GM21786 (cell line): ENCODE results near the gene NHP2.
A peak's percentile ranks its signal among the peaks of the same experiment; 100 is the strongest.
"Not testable (repeated sequence)": the region's sequence is repeated elsewhere in the genome, so short reads cannot be mapped to it uniquely, and the experiment has no call there.

Experiments
- ATAC-seq: cut with Tn5 transposase; IDR thresholded peaks from one replicate; pipeline ENCODE4 v1.9.1; 2021; ENCODE audit not compliant: unreplicated experiment

NHP2 gene

DNA sequence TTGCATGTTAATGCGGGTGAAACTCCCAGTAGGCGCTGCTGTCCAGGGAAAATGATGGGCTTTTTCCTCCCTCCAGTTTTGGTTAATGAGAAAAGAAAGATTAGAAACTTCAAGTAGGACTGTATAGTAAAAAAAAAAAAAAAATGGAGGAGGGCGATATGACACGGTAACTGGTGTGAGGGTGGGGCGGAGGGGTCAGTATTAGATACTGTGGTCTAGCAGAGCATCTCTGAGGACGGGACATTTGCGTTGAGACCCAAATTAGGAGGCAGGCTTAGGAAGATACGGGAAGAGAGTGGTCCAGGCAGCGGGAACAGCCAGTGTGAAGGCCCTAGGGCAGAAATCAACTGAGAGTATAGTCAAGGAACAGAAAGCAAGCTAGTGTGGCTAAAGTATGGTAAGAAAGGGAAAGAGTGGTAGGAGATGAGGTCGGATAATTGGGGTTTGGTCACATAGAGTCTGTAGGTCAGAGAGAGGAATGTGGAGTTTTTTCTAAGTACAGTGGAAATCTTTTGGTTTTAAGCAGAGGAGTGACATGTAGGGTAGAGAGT lies 22.2 kb downstream of the NHP2 start:
- no peak for ATAC-seq

DNA sequence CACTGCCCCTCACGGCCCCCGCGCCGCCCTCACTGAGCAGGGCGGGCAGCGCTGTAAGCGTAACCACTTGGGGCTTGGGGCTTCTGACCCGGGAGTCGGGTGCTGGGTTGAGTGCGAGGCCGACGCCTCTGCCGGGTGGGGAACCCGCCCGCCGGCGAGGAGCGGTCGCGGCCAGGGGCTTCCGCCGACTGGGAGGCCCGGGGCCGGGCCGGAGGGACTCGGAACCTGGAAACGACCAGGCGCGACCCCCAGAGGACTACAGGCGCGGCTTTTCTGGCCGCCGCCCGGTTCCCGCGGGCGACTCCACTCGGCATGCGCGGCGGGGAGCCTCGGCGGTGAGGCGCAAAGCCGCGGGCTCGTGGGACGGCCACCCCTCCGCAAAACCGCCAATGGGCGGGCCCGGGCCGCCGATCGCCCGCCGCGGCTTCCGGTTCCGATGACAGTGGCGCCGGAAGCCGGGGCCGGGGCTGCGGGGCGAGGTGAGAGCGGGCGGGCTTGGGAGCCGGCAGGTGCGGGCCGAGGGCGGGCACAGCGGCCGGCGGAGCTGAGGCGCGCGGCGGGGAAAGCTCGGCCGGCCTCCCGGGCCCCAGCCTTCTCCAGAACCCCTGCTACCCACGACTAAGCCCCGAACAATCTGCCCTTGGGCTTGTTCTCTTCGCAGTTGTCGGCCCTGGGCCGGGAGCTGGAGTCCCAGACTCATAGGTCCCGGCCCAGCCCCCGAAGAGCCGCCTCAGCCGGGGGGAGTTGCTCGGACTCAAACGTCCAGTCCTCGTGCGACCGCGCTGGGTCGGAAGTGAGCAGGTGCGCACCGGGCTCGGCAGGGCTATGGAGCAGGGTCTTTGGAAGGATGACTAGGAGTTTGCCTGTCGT lies 22.9 kb downstream of the NHP2 start, which contains the start of gene RMND5B:
RMND5B (plus strand) TSS at position 439 of the 870 bp plus-strand sequence. CDS start 7,106 bp downstream, outside the sequence.
- peak; percentile 75 for ATAC-seq

DNA sequence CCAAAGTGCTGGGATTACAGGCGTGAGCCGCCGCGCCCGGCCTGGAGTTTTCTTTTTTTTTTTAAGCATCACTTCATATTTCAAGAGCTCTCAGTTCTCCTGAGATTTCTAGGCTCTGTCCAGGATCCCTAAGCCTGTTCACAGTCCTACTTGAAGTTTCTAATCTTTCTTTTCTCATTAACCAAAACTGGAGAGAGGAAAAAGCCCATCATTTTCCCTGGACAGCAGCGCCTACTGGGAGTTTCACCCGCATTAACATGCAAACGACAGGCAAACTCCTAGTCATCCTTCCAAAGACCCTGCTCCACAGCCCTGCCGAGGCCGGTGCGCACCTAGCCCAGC lies 23.5 kb downstream of the NHP2 start:
- not testable (repeated sequence) for ATAC-seq

DNA sequence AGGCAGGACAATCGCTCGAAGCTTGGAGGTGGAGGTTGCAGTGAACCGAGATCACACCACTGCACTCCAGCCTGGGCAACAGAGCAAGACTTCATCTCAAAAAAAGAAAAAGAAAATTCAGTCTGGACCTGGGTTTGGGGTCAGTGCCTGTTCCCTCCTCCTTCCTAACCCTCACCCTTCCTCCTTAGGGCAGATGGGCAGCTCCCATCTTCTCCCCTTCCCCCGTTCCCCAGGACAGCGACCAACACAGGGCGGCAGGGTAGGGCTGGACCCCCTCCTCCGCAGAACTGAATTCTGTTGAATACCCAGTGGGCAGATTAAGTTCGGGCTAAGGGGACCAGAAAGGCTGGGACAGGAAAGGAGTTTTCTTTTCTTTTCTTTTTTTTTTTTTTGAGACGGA lies 24.4 kb downstream of the NHP2 start:
- ATAC-seq: no peak

- ATAC-seq: not testable (repeated sequence)
Measured at GRCh38 chr5:178127300-178128009, 26.2 kb downstream of the NHP2 start.

DNA sequence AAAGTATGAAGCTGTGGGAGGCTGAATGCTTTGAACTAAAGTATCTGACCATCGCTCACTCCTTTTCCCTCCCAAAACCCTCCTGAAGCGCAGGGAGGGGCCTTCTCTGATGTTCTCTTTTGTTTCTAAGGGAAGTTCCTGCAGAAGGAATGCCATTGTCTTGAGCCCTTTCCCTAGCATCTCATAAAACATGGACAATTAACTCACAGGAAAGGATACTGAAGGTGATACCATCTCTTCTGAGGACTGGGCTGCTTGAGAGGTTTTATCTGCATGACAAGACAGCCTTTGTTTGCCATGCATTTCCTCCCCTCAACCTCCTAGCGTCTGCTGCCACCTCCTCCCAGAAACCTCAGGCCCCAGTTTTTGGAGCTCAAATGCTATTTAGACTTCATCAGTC lies 27.1 kb downstream of the NHP2 start:
- ATAC-seq: no peak

- no peak for ATAC-seq
Measured at GRCh38 chr5:178125253-178125906, 28.3 kb downstream of the NHP2 start.

- no peak for ATAC-seq
Measured at GRCh38 chr5:178123966-178124925, 29.4 kb downstream of the NHP2 start.

GRCh38 chr5:178123094-178123965 lies 30.4 kb downstream of the NHP2 start:
- ATAC-seq: no peak

- ATAC-seq: no peak
Measured at GRCh38 chr5:178122346-178122745, 31.3 kb downstream of the NHP2 start.

- no peak for ATAC-seq
Measured at GRCh38 chr5:178121391-178122276, 32.1 kb downstream of the NHP2 start.

DNA sequence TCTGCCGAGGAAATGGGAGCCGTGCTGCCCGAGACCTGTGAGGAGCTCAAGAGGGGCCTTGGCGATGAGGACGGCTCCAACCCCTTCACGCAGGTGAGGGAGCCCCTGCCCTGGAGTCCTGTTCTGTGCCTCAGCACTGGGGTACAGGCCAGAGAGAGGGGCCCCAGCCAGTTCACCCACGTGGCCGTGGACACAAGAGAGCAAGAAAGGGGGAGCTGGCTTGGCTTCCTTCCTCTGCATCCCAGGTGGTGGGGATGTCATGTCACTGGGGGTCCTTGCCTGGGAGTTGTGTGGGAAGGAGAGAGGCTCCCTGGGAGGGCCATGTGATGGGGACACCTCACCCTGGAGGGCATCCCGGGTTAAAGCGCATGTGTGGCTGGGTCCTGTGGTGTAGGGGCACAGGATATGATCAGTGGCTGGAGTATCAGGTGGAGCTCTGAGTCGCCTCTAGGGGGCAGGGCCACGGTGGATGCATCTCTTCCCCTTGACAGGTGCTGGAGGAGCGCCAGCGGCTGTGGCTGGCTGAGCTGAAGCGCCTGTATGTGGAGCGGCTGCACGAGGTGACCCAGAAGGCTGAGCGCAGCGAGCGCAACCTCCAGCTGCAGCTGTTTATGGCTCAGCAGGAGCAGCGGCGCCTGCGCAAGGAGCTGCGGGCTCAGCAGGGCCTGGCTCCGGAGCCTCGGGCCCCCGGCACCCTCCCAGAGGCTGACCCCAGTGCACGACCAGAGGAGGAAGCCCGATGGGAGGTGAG lies 32.9 kb downstream of the NHP2 start:
- peak; percentile 78 for ATAC-seq

DNA sequence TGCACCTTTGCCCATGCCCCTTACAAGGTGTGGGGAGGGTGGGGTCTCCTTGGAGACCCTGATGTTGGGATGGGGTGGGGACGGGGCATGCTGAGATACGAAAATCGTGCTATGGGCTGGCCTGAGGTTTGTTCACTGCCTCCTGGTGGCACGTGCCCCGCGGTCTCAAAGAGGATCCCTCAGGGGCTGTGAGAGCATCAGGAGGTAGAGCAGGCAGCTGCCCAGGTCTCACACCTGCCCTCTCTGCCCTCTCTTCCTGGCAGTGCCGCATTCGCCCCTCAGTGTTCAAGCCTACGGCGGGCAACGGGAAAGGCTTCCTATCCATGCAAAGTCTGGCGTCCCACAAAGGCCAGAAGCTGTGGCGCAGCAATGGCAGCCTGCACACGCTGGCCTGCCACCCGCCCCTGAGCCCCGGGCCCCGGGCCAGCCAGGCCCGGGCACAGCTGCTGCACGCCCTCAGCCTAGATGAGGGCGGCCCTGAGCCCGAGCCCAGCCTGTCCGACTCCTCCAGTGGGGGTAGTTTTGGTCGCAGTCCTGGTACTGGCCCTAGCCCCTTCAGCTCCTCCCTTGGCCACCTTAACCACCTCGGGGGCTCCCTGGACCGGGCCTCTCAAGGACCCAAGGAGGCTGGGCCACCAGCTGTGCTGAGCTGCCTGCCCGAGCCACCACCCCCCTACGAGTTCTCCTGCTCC lies 33.6 kb downstream of the NHP2 start:
- no peak for ATAC-seq

- ATAC-seq: no peak
Measured at GRCh38 chr5:178117923-178118701, 35.6 kb downstream of the NHP2 start.

GRCh38 chr5:178116143-178116885 lies 37.4 kb downstream of the NHP2 start:
- ATAC-seq: peak; percentile 36

DNA sequence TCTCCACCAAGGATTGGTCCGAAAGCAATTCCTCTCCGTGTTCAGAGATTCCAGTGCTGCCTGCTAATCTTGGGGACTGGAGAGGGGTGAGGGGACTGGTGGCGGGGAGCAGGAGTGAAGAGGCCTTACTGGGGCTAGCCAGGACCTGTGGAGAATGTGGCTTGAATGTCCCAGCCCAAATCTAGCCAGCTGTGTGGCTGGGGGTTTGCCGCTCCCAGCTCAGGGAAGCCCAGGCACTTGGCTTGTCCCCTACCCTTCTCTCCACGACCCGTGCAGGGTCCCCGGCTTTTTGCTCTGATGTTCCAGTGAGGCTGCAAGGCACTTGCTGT lies 37.9 kb downstream of the NHP2 start:
- no peak for ATAC-seq
